ENCODE results near the gene GRAP2. TPM values are rescaled to one million over a fixed set of nuclear protein-coding genes. Genes with fewer than 3 reads are reported as not detected.

The GRAP2 gene
- total RNA-seq, 3 donors from 2014 or later (not counting 1 experiment from before 2014, with no cell fraction given) = 65.1 to 97.3 (median 92.2) TPM

- WGBS (ENCODE audit: insufficient coverage) = 95% methylated on average over 5 of the region's 6 CpGs
- Histone ChIP-seq H3K27ac (ENCODE audit: low read length) (no peak overlapping the region), H3K36me3 (ENCODE audit: control insufficient read depth, insufficient read depth, low read length) (no peaks in the 10 kb centered on the region), H3K9me3 (ENCODE audit: control insufficient read depth, insufficient read depth, low read length) (no peaks in the 10 kb centered on the region), H3K27me3 (ENCODE audit: control insufficient read depth, insufficient read depth, low read length) (no peaks in the 10 kb centered on the region), H3K4me1 (ENCODE audit: control insufficient read depth, insufficient read depth, low read length) (peaks cover 24% of the 10 kb centered on the region), H3K4me3 (ENCODE audit: low read length) (no peak overlapping the region)
- Mint-ChIP-seq H3K4me1 (peaks cover 35 to 39% of the 10 kb centered on the region in 2 donors), H3K27ac (no peak overlapping the region), H3K27me3 (ENCODE audit: low read depth in 2 of 2) (no peaks in the 10 kb centered on the region), H3K36me3 (no peaks in the 10 kb centered on the region), H3K4me3 (no peak overlapping the region), H3K9me3 (no peaks in the 10 kb centered on the region)
- ATAC-seq (no peak), DNase-seq (peak in 1 of 2 donors; percentile 52)
- TF ChIP-seq CTCF (IDR thresholded peaks at IDR 0.05) = no peak
- intact Hi-C loops (cut with micrococcal nuclease) = no loop called here
These were observed 4.4 kb upstream of the GRAP2 start for GRCh38 chr22:39896313-39896996.

GRCh38 chr22:39897841-39898240 lies 3.0 kb upstream of the GRAP2 start:
- ATAC-seq (no peak), DNase-seq (no peak)
- no peak for TF ChIP-seq CTCF (IDR thresholded peaks at IDR 0.05)
- H3K4me3 Mint-ChIP-seq = no peak overlapping the region
- 80% methylated on average over 3 of the region's 3 CpGs for WGBS (ENCODE audit: insufficient coverage)
- H3K9me3 ChIP-seq (ENCODE audit: control insufficient read depth, insufficient read depth, low read length) = no peaks in the 10 kb centered on the region
- H3K27me3 Mint-ChIP-seq (ENCODE audit: low read depth in 2 of 2) = no peaks in the 10 kb centered on the region
- H3K27me3 ChIP-seq (ENCODE audit: control insufficient read depth, insufficient read depth, low read length) = no peaks in the 10 kb centered on the region
- H3K4me1 ChIP-seq (ENCODE audit: control insufficient read depth, insufficient read depth, low read length) = peaks cover 24% of the 10 kb centered on the region
- H3K27ac Mint-ChIP-seq = no peak overlapping the region
- no peak overlapping the region for H3K27ac ChIP-seq (ENCODE audit: low read length)
- no peaks in the 10 kb centered on the region for H3K36me3 ChIP-seq (ENCODE audit: control insufficient read depth, insufficient read depth, low read length)
- intact Hi-C loops (cut with micrococcal nuclease) = no loop called here
- no peaks in the 10 kb centered on the region for H3K36me3 Mint-ChIP-seq
- H3K9me3 Mint-ChIP-seq = no peaks in the 10 kb centered on the region
- peaks cover 31 to 40% of the 10 kb centered on the region in 2 donors for H3K4me1 Mint-ChIP-seq
- H3K4me3 ChIP-seq (ENCODE audit: low read length) = no peak overlapping the region

- Mint-ChIP-seq H3K36me3 (no peaks in the 10 kb centered on the region), H3K27me3 (ENCODE audit: low read depth in 2 of 2) (no peaks in the 10 kb centered on the region), H3K4me1 (peaks cover 35 to 43% of the 10 kb centered on the region in 2 donors), H3K4me3 (peak overlapping the region; percentile 32), H3K27ac (peak overlapping the region; percentile 56 to 92), H3K9me3 (no peaks in the 10 kb centered on the region)
- Histone ChIP-seq H3K4me1 (ENCODE audit: control insufficient read depth, insufficient read depth, low read length) (peaks cover 33% of the 10 kb centered on the region), H3K9me3 (ENCODE audit: control insufficient read depth, insufficient read depth, low read length) (no peaks in the 10 kb centered on the region), H3K36me3 (ENCODE audit: control insufficient read depth, insufficient read depth, low read length) (no peaks in the 10 kb centered on the region), H3K27ac (ENCODE audit: low read length) (peak overlapping the region; percentile 46), H3K27me3 (ENCODE audit: control insufficient read depth, insufficient read depth, low read length) (no peaks in the 10 kb centered on the region), H3K4me3 (ENCODE audit: low read length) (no peak overlapping the region)
- ATAC-seq (no peak), DNase-seq (peak in 1 of 2 donors; percentile 13)
- TF ChIP-seq CTCF (IDR thresholded peaks at IDR 0.05) = no peak
- WGBS (ENCODE audit: insufficient coverage) = 54% methylated on average over 2 of the region's 2 CpGs
- intact Hi-C loops (cut with micrococcal nuclease) = no loop called here
These were observed 1.9 kb upstream of the GRAP2 start for GRCh38 chr22:39898997-39899396.

Data from natural killer cell (primary cell).